HepG2 (cell line): ENCODE results near the gene MSI2. TPM values are rescaled to one million over a fixed set of nuclear protein-coding genes. Genes with fewer than 3 reads are reported as not detected.

Source experiments
- ATF2 ChIP-seq: sonication (generic); formaldehyde crosslinking; IDR thresholded peaks from 2 replicates; pipeline ENCODE4 v1.4.0; 2020; ENCODE audit warnings: missing genetic modification reagents
- BCL6 ChIP-seq: IDR thresholded peaks from 2 replicates; pipeline ENCODE4 v1.6.1; 2016; ENCODE audit warnings: missing genetic modification reagents, missing compliant biosample characterization
- GATAD2A ChIP-seq: IDR thresholded peaks from 2 replicates; pipeline ENCODE4 v1.6.1; 2016
- HOMEZ ChIP-seq: IDR thresholded peaks from 2 replicates; pipeline ENCODE4 v1.6.1; 2016; ENCODE audit warnings: low read depth
- REST ChIP-seq, 2 experiments: IDR thresholded peaks; 2 replicates each; pipeline ENCODE4 v1.6.1; 2011 to 2012; ENCODE audit warnings: low read length in 2 of 2, borderline replicate concordance in 1 of 2, low read depth in 1 of 2, mild to moderate bottlenecking in 1 of 2, moderate library complexity in 1 of 2
- RNF219 ChIP-seq: sonication (generic); formaldehyde crosslinking; IDR thresholded peaks from 2 replicates; pipeline ENCODE4 v1.5.0; 2020; ENCODE audit warnings: mild to moderate bottlenecking, missing genetic modification reagents
- ZGPAT ChIP-seq: IDR thresholded peaks from 2 replicates; pipeline ENCODE4 v1.6.1; 2016; ENCODE audit warnings: mild to moderate bottlenecking
- ZNF281 ChIP-seq: sonication (generic); formaldehyde crosslinking; IDR thresholded peaks from 2 replicates; pipeline ENCODE4 v1.4.0; 2020; ENCODE audit warnings: missing genetic modification reagents, borderline replicate concordance
- ZNF770 ChIP-seq: sonication (generic); formaldehyde crosslinking; IDR thresholded peaks from 2 replicates; pipeline ENCODE4 v1.5.0; 2020; ENCODE audit warnings: mild to moderate bottlenecking, missing genetic modification reagents
- ZNF788 ChIP-seq: sonication (generic); formaldehyde crosslinking; IDR thresholded peaks from 2 replicates; pipeline ENCODE4 v1.5.0; 2020; ENCODE audit warnings: mild to moderate bottlenecking, missing genetic modification reagents, borderline replicate concordance
- polyA plus RNA-seq, 8 experiments: library from polyadenylated mRNA; depleted of rRNA in 3 of 8; stranded (reverse) in 7 of 8; unstranded in 1 of 8; fragments of >200 nt; fragmentation: Illumina TruSeq in 4 of 8; extraction: Trizol in 4 of 8; gene quantifications; 2 replicates each; pipeline versions ENCODE4 v1.2.1 to v1.2.3, GENCODE V29; 2011 to 2016; ENCODE audit warnings: low read depth in 4 of 8, missing spikeins in 1 of 8, mixed read lengths in 1 of 8; ENCODE audit not compliant: insufficient read depth in 1 of 8
- total RNA-seq, 5 experiments: library from RNA; depleted of rRNA; stranded (reverse); fragments of >200 nt; fragmentation: Illumina TruSeq; extraction: Trizol; gene quantifications; 2 replicates each; pipeline ENCODE4 v1.2.3, GENCODE V29; 2016; ENCODE audit warnings: low read depth in 1 of 5

Gene MSI2
- total and polyA plus RNA-seq, 2 of the 13 experiments (the other 11 are each of a cell fraction or from before 2014, with no cell fraction given), result 77.5 to 78.4 TPM

- TF ChIP-seq RNF219 (CRISPR knock-in tag) (no peak), REST (IDR thresholded peaks at IDR 0.05; ENCODE audit: borderline replicate concordance in 1 of 2, low read depth in 1 of 2, low read length in 2 of 2) (peak in 1 of 2 experiments; percentile 46; a peak in 1 of 4 replicates), ZGPAT (CRISPR knock-in tag) (peak; percentile 49), ZNF770 (CRISPR knock-in tag) (no peak), GATAD2A (CRISPR knock-in tag) (peak; percentile 72; the same call in 1 of the 2 replicates), BCL6 (peak; percentile 65), HOMEZ (CRISPR knock-in tag) (peak; percentile 54; the same call in 1 of the 2 replicates), ZNF788 (CRISPR knock-in tag) (0 out of 2 replicates have a peak, but pooled peaks have one; percentile 32), ATF2 (no peak), ZNF281 (CRISPR knock-in tag) (peak; percentile 88; the same call in 1 of the 2 replicates)
These were observed 292.4 kb downstream of the MSI2 start (continued) for GRCh38 chr17:57548421-57549410.
